Bronchial epithelial cell (primary cell): ENCODE data around the gene PTPN14. TPM values are rescaled to one million over a fixed set of nuclear protein-coding genes. Genes with fewer than 3 reads are reported as not detected.

Experiments used
- DNase-seq: peaks from one replicate; pipeline ENCODE4 v3.0.0-alpha.2; 2010; ENCODE audit warnings: low read depth
- FAIRE-seq: peaks from 2 replicates; lab custom pipeline; 2011; peaks lifted over from hg19 to GRCh38; lab: Jason Lieb, UNC
- H3K27me3 ChIP-seq: 2 replicates; pipeline ENCODE4 v1.5.1; 2011; ENCODE audit warnings: low read length; ENCODE audit not compliant: control insufficient read depth, insufficient read depth
- H3K36me3 ChIP-seq: 2 replicates; pipeline ENCODE4 v1.5.1; 2011; ENCODE audit warnings: low read length; ENCODE audit not compliant: control insufficient read depth, insufficient read depth
- H3K4me3 ChIP-seq: 2 replicates; pipeline ENCODE4 v1.5.1; 2011; ENCODE audit warnings: mild to moderate bottlenecking, low read depth, low read length, control low read depth
- total RNA-seq: library from RNA; depleted of rRNA; stranded (reverse); fragments of >200 nt; gene quantifications from 2 replicates; pipeline ENCODE4 v1.2.1, GENCODE V29; 2014
- TF ChIP-seq, protein P1 (sequence below): IDR thresholded peaks from 2 replicates; pipeline ENCODE4 v1.5.1; 2011; ENCODE audit warnings: mild to moderate bottlenecking, moderate library complexity, low read length, control low read depth, inconsistent platforms; ENCODE audit not compliant: insufficient read depth, severe bottlenecking

PTPN14 gene
- total RNA-seq, 1 donor from 2014 or later = 28.4 TPM

DNA sequence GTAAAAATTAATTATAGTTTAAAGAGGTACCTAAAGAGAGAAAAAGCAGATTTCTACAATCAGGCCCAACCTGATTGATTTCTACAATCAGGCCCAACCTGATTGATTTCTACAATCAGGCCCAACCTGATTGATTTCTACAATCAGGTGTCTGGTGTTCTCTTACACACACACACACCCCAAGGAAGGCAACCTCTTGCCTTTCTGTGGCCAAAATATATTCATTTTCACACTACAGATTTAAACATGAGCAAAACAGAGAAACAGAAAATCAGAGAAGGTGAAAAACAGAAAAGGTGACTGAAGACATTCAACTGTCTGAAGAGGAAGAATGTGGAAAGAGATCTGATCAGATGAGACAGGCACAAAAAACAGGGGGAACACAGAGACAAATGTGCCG, 166.0 kb downstream of the PTPN14 start:
- DNase-seq (no peak), FAIRE-seq (no peak)
- H3K4me3 ChIP-seq = no peak overlapping the region
- H3K27me3 ChIP-seq = no peaks in the 10 kb centered on the region
- peaks cover 41% of the 10 kb centered on the region for H3K36me3 ChIP-seq
- TF ChIP-seq, protein P1, sequence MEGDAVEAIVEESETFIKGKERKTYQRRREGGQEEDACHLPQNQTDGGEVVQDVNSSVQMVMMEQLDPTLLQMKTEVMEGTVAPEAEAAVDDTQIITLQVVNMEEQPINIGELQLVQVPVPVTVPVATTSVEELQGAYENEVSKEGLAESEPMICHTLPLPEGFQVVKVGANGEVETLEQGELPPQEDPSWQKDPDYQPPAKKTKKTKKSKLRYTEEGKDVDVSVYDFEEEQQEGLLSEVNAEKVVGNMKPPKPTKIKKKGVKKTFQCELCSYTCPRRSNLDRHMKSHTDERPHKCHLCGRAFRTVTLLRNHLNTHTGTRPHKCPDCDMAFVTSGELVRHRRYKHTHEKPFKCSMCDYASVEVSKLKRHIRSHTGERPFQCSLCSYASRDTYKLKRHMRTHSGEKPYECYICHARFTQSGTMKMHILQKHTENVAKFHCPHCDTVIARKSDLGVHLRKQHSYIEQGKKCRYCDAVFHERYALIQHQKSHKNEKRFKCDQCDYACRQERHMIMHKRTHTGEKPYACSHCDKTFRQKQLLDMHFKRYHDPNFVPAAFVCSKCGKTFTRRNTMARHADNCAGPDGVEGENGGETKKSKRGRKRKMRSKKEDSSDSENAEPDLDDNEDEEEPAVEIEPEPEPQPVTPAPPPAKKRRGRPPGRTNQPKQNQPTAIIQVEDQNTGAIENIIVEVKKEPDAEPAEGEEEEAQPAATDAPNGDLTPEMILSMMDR = no peak

DNA sequence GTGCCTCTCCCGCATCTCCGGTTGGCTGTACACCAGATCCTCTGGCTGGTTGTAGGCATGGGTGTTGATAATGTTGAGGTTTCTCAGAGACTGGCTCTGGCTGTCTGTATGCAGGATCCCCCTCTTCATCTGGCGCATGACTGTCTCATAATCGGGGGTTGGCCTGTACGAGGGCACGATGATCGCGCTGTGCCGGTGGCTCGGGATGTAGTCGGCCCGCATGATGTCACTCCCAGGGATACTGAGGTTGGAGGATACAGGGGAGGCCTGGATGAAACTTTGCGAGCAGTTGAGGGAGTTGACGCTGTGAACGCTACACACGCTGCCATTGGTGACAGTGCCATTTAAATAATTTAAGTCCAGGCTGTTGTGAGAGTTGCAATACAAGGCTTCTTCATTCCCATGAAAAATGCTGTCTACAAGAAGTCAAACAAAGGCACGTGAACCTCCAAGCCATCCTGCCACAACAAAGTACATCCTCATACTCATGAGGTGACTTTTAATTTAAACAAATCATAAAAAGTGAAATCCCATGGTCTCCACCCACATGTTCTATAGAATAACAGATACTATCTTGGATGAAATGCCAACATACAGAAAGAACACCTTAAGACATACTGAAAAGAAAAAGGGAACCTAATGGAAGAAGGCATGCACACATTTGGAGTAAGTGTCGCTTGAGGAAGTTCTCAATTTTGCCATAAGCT, 166.9 kb downstream of the PTPN14 start:
- Histone ChIP-seq H3K4me3 (no peak overlapping the region), H3K27me3 (no peaks in the 10 kb centered on the region), H3K36me3 (peaks cover 42% of the 10 kb centered on the region)
- FAIRE-seq (no peak), DNase-seq (no peak)
- TF ChIP-seq, protein P1 = no peak

DNA sequence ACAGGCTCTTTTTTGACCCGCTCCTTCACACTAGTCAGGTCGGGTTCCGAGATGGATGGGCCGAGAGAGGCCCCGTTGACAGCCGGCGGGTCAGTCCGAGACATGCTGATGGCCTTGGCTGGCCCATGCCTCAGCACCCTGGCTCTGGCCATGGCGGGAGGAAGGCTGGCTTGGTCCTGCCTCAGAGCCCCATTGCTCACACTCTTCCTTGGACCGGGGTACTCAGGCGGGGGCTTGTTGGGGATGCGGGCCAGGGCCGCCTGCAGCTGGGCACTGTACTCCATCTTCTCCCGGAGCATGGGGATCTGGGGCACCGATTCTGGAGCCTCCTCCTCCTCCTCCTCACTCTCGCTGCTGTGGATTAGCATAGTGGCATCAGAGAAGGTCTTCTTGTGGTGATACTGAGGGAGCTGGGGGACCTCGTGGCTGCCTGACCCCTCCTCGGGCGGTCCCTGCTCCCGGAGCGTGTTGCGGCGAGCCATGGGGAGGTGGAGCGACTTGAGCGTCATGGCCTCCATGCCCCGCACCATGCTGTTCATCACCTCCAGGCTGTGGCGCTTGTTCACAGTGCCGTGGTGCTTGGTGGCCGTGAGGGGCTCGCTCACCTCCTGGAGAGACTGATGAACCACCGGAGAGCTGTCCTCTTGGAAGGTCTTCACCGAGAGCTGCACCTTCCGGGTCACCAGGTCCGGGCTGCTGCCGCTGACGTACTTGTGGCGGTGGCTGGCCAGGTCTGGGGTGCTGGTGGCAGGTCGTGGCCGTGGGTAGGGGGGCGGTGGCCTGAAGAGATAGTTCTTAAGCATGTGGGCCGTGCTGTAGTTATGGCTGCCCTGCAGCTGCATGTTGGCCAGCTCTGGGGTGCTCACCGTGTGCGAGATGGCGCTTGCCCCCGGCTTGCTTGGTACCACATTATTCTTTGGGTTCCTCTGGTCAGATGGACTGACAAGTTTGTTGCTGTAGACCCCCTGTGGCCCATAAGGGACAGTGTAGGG, 167.7 kb downstream of the PTPN14 start:
- DNase-seq (no peak), FAIRE-seq (no peak)
- H3K4me3 ChIP-seq = no peak overlapping the region
- H3K27me3 ChIP-seq = no peaks in the 10 kb centered on the region
- H3K36me3 ChIP-seq = peaks cover 48% of the 10 kb centered on the region
- TF ChIP-seq, protein P1 = no peak

DNA sequence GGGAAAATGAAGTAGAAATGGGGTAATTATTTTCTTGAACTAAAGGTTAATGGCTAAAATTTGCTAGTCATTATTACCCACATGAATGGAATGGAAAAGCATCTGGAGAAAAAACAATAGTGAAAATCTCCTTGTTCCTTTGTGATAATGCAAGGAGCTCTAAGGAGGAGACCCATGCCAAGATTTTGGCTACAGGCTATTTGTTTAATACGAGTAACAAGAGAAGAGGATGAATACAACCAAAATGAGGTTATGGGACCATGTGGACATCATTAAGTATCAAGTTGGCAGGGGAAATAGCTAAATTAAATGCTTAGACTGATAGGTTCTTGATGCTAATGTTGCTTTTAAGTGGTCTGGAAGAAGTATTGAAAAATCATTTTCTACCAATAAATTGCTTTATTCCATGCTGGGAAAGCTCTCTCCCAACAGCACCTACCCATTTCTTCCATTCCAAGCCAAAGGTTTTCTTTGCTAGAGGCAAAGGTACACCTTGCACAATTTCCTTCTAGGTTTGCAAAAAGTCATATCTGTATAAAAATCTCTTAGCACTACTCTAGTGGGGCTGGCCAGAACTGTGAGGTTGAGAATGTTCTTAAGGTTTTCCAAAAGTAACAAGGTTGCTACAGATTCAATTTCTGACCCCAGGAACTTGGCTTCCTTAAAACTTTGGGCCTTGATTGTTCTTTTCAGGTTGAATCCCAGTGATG, 170.3 kb downstream of the PTPN14 start:
- H3K36me3 ChIP-seq = peaks cover 42% of the 10 kb centered on the region
- no peak for FAIRE-seq
- TF ChIP-seq, protein P1 = no peak
- no peaks in the 10 kb centered on the region for H3K27me3 ChIP-seq
- H3K4me3 ChIP-seq = no peak overlapping the region
- no peak for DNase-seq

DNA sequence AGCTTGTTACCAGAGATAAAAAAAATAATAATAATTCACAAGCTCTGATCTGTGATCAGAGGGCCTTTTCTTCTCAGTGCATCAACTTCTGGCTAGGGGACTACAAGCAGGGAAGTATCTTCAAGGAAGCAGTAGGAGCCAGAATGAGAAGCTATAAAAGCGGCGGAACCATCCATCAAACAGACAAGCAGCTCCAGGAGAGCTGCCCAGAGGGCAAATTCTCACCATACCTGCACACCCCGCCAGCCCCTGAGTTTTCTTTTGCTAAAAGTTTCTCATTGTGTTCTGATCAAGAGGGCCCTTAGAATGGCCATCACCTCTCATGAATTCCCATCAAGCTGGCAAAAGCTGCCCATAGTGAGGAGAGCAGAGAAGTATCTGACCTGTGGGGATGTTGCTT, 171.0 kb downstream of the PTPN14 start:
- H3K27me3 ChIP-seq = no peaks in the 10 kb centered on the region
- H3K36me3 ChIP-seq = peaks cover 44% of the 10 kb centered on the region
- no peak overlapping the region for H3K4me3 ChIP-seq
- FAIRE-seq (no peak), DNase-seq (no peak)
- TF ChIP-seq, protein P1 = no peak
